H1 (cell line): ENCODE measurements around the gene PTPMT1. TPM values are rescaled to one million over a fixed set of nuclear protein-coding genes. Genes with fewer than 3 reads are reported as not detected.

Source experiments
- CTCF ChIA-PET: fragments of 300-600 bp; sonication (Branson Sonifier 250); formaldehyde crosslinking; loops from one replicate; lab custom pipeline; 2021; ENCODE audit not compliant: partially characterized antibody; lab: Charles Lee
- POLR2A ChIA-PET: fragments of 300-600 bp; sonication (Branson Sonifier 250); formaldehyde crosslinking; loops from one replicate; lab custom pipeline; 2021; ENCODE audit warnings: inconsistent platforms; ENCODE audit not compliant: partially characterized antibody; lab: Charles Lee
- DNase-seq, 2 experiments: peaks; one replicate each; pipeline versions ENCODE4 v3.0.0 to v3.0.0-alpha.2; 2010 to 2022; ENCODE audit warnings: low spot score in 2 of 2, low read depth in 1 of 2, mixed read lengths in 1 of 2
- FAIRE-seq: peaks from 2 replicates; lab custom pipeline; 2011; peaks lifted over from hg19 to GRCh38; lab: Jason Lieb, UNC
- H2AFZ ChIP-seq: 2 replicates; pipeline ENCODE4 v1.8.1; 2012; ENCODE audit warnings: low read length, inconsistent platforms
- H2AK5ac ChIP-seq: 2 replicates; pipeline ENCODE4 v1.6.1; 2013; ENCODE audit warnings: low read depth, low read length
- H2BK120ac ChIP-seq: replicated peaks from 2 replicates; pipeline ENCODE3; 2013; ENCODE audit warnings: low read depth, low read length, inconsistent platforms
- H2BK12ac ChIP-seq: 2 replicates; pipeline ENCODE4 v1.6.1; 2013; ENCODE audit warnings: low read depth, low read length
- H2BK15ac ChIP-seq: 2 replicates; pipeline ENCODE4 v1.6.1; 2013; ENCODE audit warnings: low read length
- H2BK20ac ChIP-seq: 2 replicates; pipeline ENCODE4 v1.6.1; 2013; ENCODE audit warnings: low read length
- H2BK5ac ChIP-seq: 2 replicates; pipeline ENCODE4 v1.6.1; 2013; ENCODE audit warnings: low read depth, low read length
- H3K14ac ChIP-seq: 2 replicates; pipeline ENCODE4 v1.6.1; 2013; ENCODE audit warnings: inconsistent platforms; ENCODE audit not compliant: insufficient read length
- H3K18ac ChIP-seq: 2 replicates; pipeline ENCODE4 v1.6.1; 2013; ENCODE audit warnings: low read length; ENCODE audit errors: extremely low read depth
- H3K23ac ChIP-seq: 2 replicates; pipeline ENCODE4 v1.6.1; 2013; ENCODE audit warnings: inconsistent platforms; ENCODE audit not compliant: insufficient read length
- H3K23me2 ChIP-seq: 2 replicates; pipeline ENCODE4 v1.6.1; 2013; ENCODE audit warnings: low read depth, low read length
- H3K27ac ChIP-seq: 2 replicates; pipeline ENCODE4 v1.6.1; 2011; ENCODE audit warnings: low read depth, low read length, inconsistent platforms
- H3K27me3 ChIP-seq, 4 experiments: replicated peaks in 1 of 4; 1 replicate in 1 of 4; 2 replicates in 3 of 4; pipeline versions ENCODE4 v1.6.1 to v1.8.1; 2011 to 2013; ENCODE audit warnings: low read length in 3 of 4, mild to moderate bottlenecking in 3 of 4, inconsistent platforms in 2 of 4, mixed read lengths in 2 of 4, moderate library complexity in 1 of 4; ENCODE audit not compliant: control insufficient read depth in 3 of 4, insufficient read depth in 3 of 4; ENCODE audit errors: extremely low read depth in 1 of 4
- H3K36me3 ChIP-seq, 4 experiments: 2 replicates each; pipeline versions ENCODE4 v1.6.1 to v1.8.1; 2011 to 2013; ENCODE audit warnings: mild to moderate bottlenecking in 4 of 4, low read length in 3 of 4, moderate library complexity in 2 of 4, control low read depth in 1 of 4, inconsistent platforms in 1 of 4; ENCODE audit not compliant: insufficient read depth in 4 of 4, control insufficient read depth in 2 of 4
- H3K4ac ChIP-seq: replicated peaks from 2 replicates; pipeline ENCODE3; 2013; ENCODE audit warnings: low read length, low read depth, mixed read lengths, inconsistent platforms; ENCODE audit not compliant: insufficient read length
- H3K4me1 ChIP-seq, 4 experiments: replicated peaks in 1 of 4; 1 replicate in 1 of 4; 2 replicates in 3 of 4; pipeline versions ENCODE4 v1.6.1 to v1.8.1; 2011 to 2013; ENCODE audit warnings: low read length in 3 of 4, inconsistent platforms in 2 of 4, mixed read lengths in 1 of 4; ENCODE audit not compliant: insufficient read depth in 4 of 4, control insufficient read depth in 3 of 4
- H3K4me2 ChIP-seq, 2 experiments: 2 replicates each; pipeline versions ENCODE4 v1.6.1 to v1.8.1; 2011 to 2013; ENCODE audit warnings: low read depth in 2 of 2, low read length in 2 of 2, control low read depth in 1 of 2, inconsistent platforms in 1 of 2, mild to moderate bottlenecking in 1 of 2; ENCODE audit not compliant: insufficient read depth in 1 of 2
- H3K4me3 ChIP-seq, 4 experiments: fragments of 200-600, 300-600 bp in 1 of 4; sonication (generic), shearing (Covaris generic), sonication (Bioruptor Twin) in 1 of 4; 2 replicates each; pipeline versions ENCODE4 v1.5.1 to v1.8.1; 2011 to 2016; ENCODE audit warnings: low read length in 4 of 4, low read depth in 3 of 4, control low read depth in 2 of 4, inconsistent platforms in 2 of 4, mild to moderate bottlenecking in 2 of 4, mixed read lengths in 1 of 4, moderate library complexity in 1 of 4; ENCODE audit not compliant: insufficient read depth in 2 of 4; ENCODE audit errors: extremely low read depth in 1 of 4
- H3K56ac ChIP-seq: replicated peaks from 2 replicates; pipeline ENCODE3; 2013; ENCODE audit warnings: low read depth, mild to moderate bottlenecking, mixed read lengths, low read length, inconsistent platforms; ENCODE audit not compliant: insufficient read length
- H3K79me1 ChIP-seq: 2 replicates; pipeline ENCODE4 v1.6.1; 2013; ENCODE audit warnings: low read depth, low read length, control low read depth
- H3K79me2 ChIP-seq, 2 experiments: 2 replicates each; pipeline versions ENCODE4 v1.6.1 to v1.8.1; 2012 to 2013; ENCODE audit warnings: low read length in 2 of 2, mild to moderate bottlenecking in 2 of 2, inconsistent platforms in 1 of 2; ENCODE audit not compliant: insufficient read depth in 2 of 2, control insufficient read depth in 1 of 2
- H3K9ac ChIP-seq, 4 experiments: replicated peaks in 1 of 4; 1 replicate in 1 of 4; 2 replicates in 3 of 4; pipeline versions ENCODE4 v1.6.1 to v1.8.1; 2011 to 2013; ENCODE audit warnings: low read depth in 3 of 4, low read length in 3 of 4, control low read depth in 2 of 4, mild to moderate bottlenecking in 2 of 4, moderate library complexity in 2 of 4, inconsistent platforms in 1 of 4; ENCODE audit errors: extremely low read depth in 1 of 4
- H3K9me3 ChIP-seq, 2 experiments: 2 replicates each; pipeline versions ENCODE4 v1.6.1 to v1.8.1; 2012 to 2013; ENCODE audit warnings: mild to moderate bottlenecking in 2 of 2, moderate library complexity in 2 of 2, control low read depth in 1 of 2, inconsistent platforms in 1 of 2, low read depth in 1 of 2, low read length in 1 of 2, mixed read lengths in 1 of 2; ENCODE audit not compliant: insufficient read depth in 2 of 2
- H4K20me1 ChIP-seq, 2 experiments: replicated peaks in 1 of 2; 2 replicates each; pipeline versions ENCODE3 to v1.8.1; 2011 to 2013; ENCODE audit warnings: inconsistent platforms in 2 of 2, low read length in 2 of 2, mild to moderate bottlenecking in 1 of 2; ENCODE audit not compliant: insufficient read depth in 2 of 2, control insufficient read depth in 1 of 2
- H4K5ac ChIP-seq: 2 replicates; pipeline ENCODE4 v1.6.1; 2013; ENCODE audit warnings: low read length, low read depth, mixed read lengths, inconsistent platforms; ENCODE audit not compliant: insufficient read length
- H4K8ac ChIP-seq: 2 replicates; pipeline ENCODE4 v1.8.0; 2013; ENCODE audit warnings: mild to moderate bottlenecking, moderate library complexity, low read length, inconsistent platforms; ENCODE audit not compliant: insufficient read depth; ENCODE audit errors: extremely low read depth
- H4K91ac ChIP-seq: replicated peaks from 2 replicates; pipeline ENCODE3; 2013; ENCODE audit warnings: low read length, mixed read lengths, inconsistent platforms; ENCODE audit not compliant: insufficient read length
- CBX8 ChIP-seq: fragments of 300-800, 300-1000 bp; sonication (generic); IDR thresholded peaks from 2 replicates; pipeline ENCODE4 v1.7.1; 2016; ENCODE audit warnings: low read depth, low read length, borderline replicate concordance
- JUND ChIP-seq: IDR thresholded peaks from 2 replicates; pipeline ENCODE4 v1.6.1; 2011; ENCODE audit warnings: mild to moderate bottlenecking, improper control_type of control experiment, low read length
- SIX5 ChIP-seq: IDR thresholded peaks from 2 replicates; pipeline ENCODE4 v1.6.1; 2011; ENCODE audit warnings: mild to moderate bottlenecking, low read depth, low read length
- SP1 ChIP-seq: IDR thresholded peaks from 2 replicates; pipeline ENCODE4 v1.6.1; 2011; ENCODE audit warnings: low read depth, low read length
- TAF7 ChIP-seq: optimal IDR thresholded peaks from 2 replicates; pipeline ENCODE3; 2011; ENCODE audit warnings: low read depth, mild to moderate bottlenecking, inconsistent platforms, low read length, moderate library complexity, borderline replicate concordance
- USF2 ChIP-seq: IDR thresholded peaks from 2 replicates; pipeline ENCODE4 v1.6.1; 2011; ENCODE audit warnings: low read length, improper control_type of control experiment
- WGBS, 2 experiments: shearing (Covaris generic) in 1 of 2; methylation state at CpG; one replicate each; pipeline versions ENCODE4 v1.1.6 to v1.1.7; 2013 to 2015; ENCODE audit warnings: low lambda C conversion rate in 2 of 2, mixed read lengths in 2 of 2, inconsistent platforms in 1 of 2, low coverage in 1 of 2, missing lambda C conversion rate in 1 of 2; ENCODE audit not compliant: insufficient replicate concordance in 2 of 2, insufficient coverage in 1 of 2, insufficient read length in 1 of 2; ENCODE audit errors: extremely low coverage in 1 of 2, missing lambda C conversion rate in 1 of 2; 5-methylcytosine and 5-hydroxymethylcytosine counted together
- polyA plus RNA-seq, 7 experiments: library from polyadenylated mRNA; depleted of rRNA in 3 of 7; stranded (reverse) in 5 of 7; unstranded in 2 of 7; fragments of >200 nt in 5 of 7; fragments of 200-250 nt in 2 of 7; gene quantifications; 1 replicate in 5 of 7; 2 replicates in 1 of 7; 4 replicates in 1 of 7; pipeline versions ENCODE4 v1.2.1 to v1.2.3, GENCODE V29; 2011 to 2013; ENCODE audit warnings: missing spikeins in 2 of 7, mixed read lengths in 2 of 7
- total RNA-seq: library from RNA; stranded (reverse); fragmentation: NEBNext Ultra II Directional; extraction: Animal tissue kit (Norgen Biotek cat#: 25700); gene quantifications from 2 replicates; pipeline ENCODE4 v1.2.1, GENCODE V29; 2021

PTPMT1 gene
- total and polyA plus RNA-seq, 2 of the 8 experiments (the other 6 are each of a cell fraction or from before 2014, with no cell fraction given) = 44.8 to 105 TPM

GRCh38 chr11:47523490-47524225, 41.7 kb upstream of the PTPMT1 start:
- H2BK5ac ChIP-seq = peak overlapping the region; percentile 55; the same call in 1 of the 2 replicates
- no peak overlapping the region for H3K56ac ChIP-seq
- H3K27me3 ChIP-seq = no peaks in the 10 kb centered on the region
- no peak overlapping the region for H4K5ac ChIP-seq
- H3K9me3 ChIP-seq = no peaks in the 10 kb centered on the region
- no peak overlapping the region for H2BK12ac ChIP-seq
- H4K91ac ChIP-seq = no peak overlapping the region
- peaks cover 7% of the 10 kb centered on the region for H3K79me1 ChIP-seq
- no peaks in the 10 kb centered on the region for H3K23me2 ChIP-seq
- no peaks in the 10 kb centered on the region; a peak in 1 of 8 replicates for H3K36me3 ChIP-seq
- no peak overlapping the region for H3K27ac ChIP-seq
- no peak overlapping the region for H3K14ac ChIP-seq
- ChIA-PET POLR2A (interaction anchor here (1.0 kb wide), 1 partner anchor 11 kb away, joined by 4 read pairs; no protein-coding TSS in a partner anchor), CTCF (interaction anchor here (0.6 to 1.5 kb wide), 3 partner anchors 15 to 92 kb away, joined by 3 to 4 read pairs (median 3); no protein-coding TSS in a partner anchor)
- no peak overlapping the region for H3K23ac ChIP-seq
- no peak overlapping the region for H2BK120ac ChIP-seq
- H3K18ac ChIP-seq = no peak overlapping the region
- H4K8ac ChIP-seq = no peak overlapping the region
- peaks cover 31 to 41% of the 10 kb centered on the region in 2 experiments for H4K20me1 ChIP-seq
- H2AFZ ChIP-seq = no peak overlapping the region
- peak overlapping the region; percentile 38 to 41; a peak in 2 of 4 replicates for H3K4me2 ChIP-seq
- H3K79me2 ChIP-seq = peaks cover 21 to 99% of the 10 kb centered on the region in 2 experiments
- WGBS, 2 experiments = 58% methylated on average over 3 of the region's 3 CpGs; no CpG with 5 or more reads in 1 of the 2 experiments
- TF ChIP-seq SIX5 = no peak
- TF ChIP-seq USF2 = no peak
- no peak for TF ChIP-seq SP1
- TF ChIP-seq JUND = peak; percentile 47; the same call in 1 of the 2 replicates
- TF ChIP-seq CBX8 = no peak
- TF ChIP-seq TAF7 = no peak
- peaks cover 0 to 16% (median 13%) of the 10 kb centered on the region in 4 experiments; a peak in 5 of 7 replicates for H3K4me1 ChIP-seq
- no peak overlapping the region for H2BK20ac ChIP-seq
- H3K4ac ChIP-seq = no peak overlapping the region
- no peak overlapping the region; the same call in 1 of the 2 replicates for H2AK5ac ChIP-seq
- H3K4me3 ChIP-seq = no peak overlapping the region
- DNase-seq (no peak), FAIRE-seq (no peak)
- H3K9ac ChIP-seq = peak overlapping the region in 1 of 4 experiments; percentile 4; a peak in 2 of 7 replicates
- no peak overlapping the region for H2BK15ac ChIP-seq
